Right lobe of liver (tissue), 6 donors: ENCODE measurements around the gene PRKAR2B. TPM values are rescaled to one million over a fixed set of nuclear protein-coding genes. Genes with fewer than 3 reads are reported as not detected.

Experiments
- ATAC-seq, 4 donors: fragments of 200-7000 bp; cut with Tn5 transposase; one replicate each; pipeline ENCODE4 v1.9.1; 2020; ENCODE audit warnings: mild to moderate bottlenecking in 4 of 4, moderate library complexity in 4 of 4
- DNase-seq, 3 donors: peaks; one replicate each; pipeline ENCODE4 v3.0.0-alpha.2; 2020
- H3K27ac ChIP-seq, 3 donors: fragments of 200-600 bp; one replicate each; pipeline ENCODE4 v1.8.0; 2022
- H3K27me3 ChIP-seq, 2 donors: fragments of 200-600 bp; one replicate each; pipeline ENCODE4 v1.8.0; 2022
- H3K36me3 ChIP-seq, 4 donors: fragments of 200-600 bp; sonication (generic) in 1 of 4; one replicate each; pipeline versions ENCODE4 v1.5.1 to v1.8.0; 2017 to 2022; ENCODE audit warnings: control low read depth in 1 of 4
- H3K4me1 ChIP-seq, 4 donors: fragments of 200-600 bp; sonication (generic) in 1 of 4; one replicate each; pipeline versions ENCODE4 v1.5.1 to v1.8.0; 2017 to 2022; ENCODE audit warnings: control low read depth in 1 of 4
- H3K4me3 ChIP-seq, 3 donors: fragments of 200-600 bp; one replicate each; pipeline ENCODE4 v1.8.0; 2022
- H3K9me3 ChIP-seq, 4 donors: fragments of 200-600 bp; sonication (generic) in 1 of 4; one replicate each; pipeline versions ENCODE4 v1.5.1 to v1.8.0; 2017 to 2022; ENCODE audit warnings: control low read depth in 1 of 4
- CTCF ChIP-seq, 4 donors: fragments of 200-600 bp in 3 of 4; fragments of 450-650 bp in 1 of 4; IDR thresholded peaks; one replicate each; pipeline versions ENCODE4 v1.5.1 to v1.8.0; 2016 to 2022; ENCODE audit warnings: antibody characterized with exemption in 4 of 4, mild to moderate bottlenecking in 2 of 4
- POLR2A ChIP-seq: fragments of 450-650 bp; IDR thresholded peaks from one replicate; pipeline ENCODE4 v1.6.1; 2017; ENCODE audit warnings: antibody characterized with exemption, mild to moderate bottlenecking
- WGBS: methylation state at CpG from one replicate; pipeline ENCODE4 v1.1.6; 2018; ENCODE audit warnings: low coverage, low lambda C conversion rate; ENCODE audit not compliant: insufficient coverage; ENCODE audit errors: missing lambda C conversion rate; 5-methylcytosine and 5-hydroxymethylcytosine counted together
- intact Hi-C, 2 donors: fragments of 100-400 bp; cut with DNase I; formaldehyde crosslinking; loops; one replicate each; pipeline versions ENCODE4 v1.11.2 to v1.14.1; 2022
- total RNA-seq, 6 experiments: library from RNA; depleted of rRNA in 2 of 6; stranded (reverse); fragments of >200 nt in 2 of 6; fragmentation: NEBNext Ultra II Directional in 3 of 6; extraction: Animal tissue kit (Norgen Biotek cat#: 25700) in 3 of 6; gene quantifications; one replicate each; pipeline versions ENCODE4 v1.1.0 to v1.2.4, GENCODE V29; 2016 to 2023
- donor health status: DM: no; HTN: yes; CAD: no.
- donor health status: DM: no; HTN: no; CAD: no.
- donor health status: DM: no; HTN: no; CAD: no.
- donor health status: DM: no; HTN: yes; CAD: no.
- donor health status: DM: no; HTN: yes; CAD: no.

The PRKAR2B gene
- total RNA-seq, 6 experiments from 2014 or later = 1.4 to 2.9 (median 1.8) TPM

GRCh38 chr7:107017965-107018719 lies 26.4 kb upstream of the PRKAR2B start:
- no peaks in the 10 kb centered on the region for H3K4me1 ChIP-seq
- DNase-seq = no peak
- H3K27me3 ChIP-seq = no peaks in the 10 kb centered on the region
- intact Hi-C loops = no loop called here
- 41% methylated on average over 2 of the region's 2 CpGs for WGBS
- no peak for ATAC-seq
- H3K9me3 ChIP-seq = no peaks in the 10 kb centered on the region
- H3K4me3 ChIP-seq = no peak overlapping the region
- H3K36me3 ChIP-seq = no peaks in the 10 kb centered on the region
- TF ChIP-seq CTCF (IDR thresholded peaks at IDR 0.05) (no peak), POLR2A (no peak)
- no peak overlapping the region for H3K27ac ChIP-seq

- intact Hi-C loops = no loop called here
- WGBS = 68% methylated on average over 3 of the region's 5 CpGs
- TF ChIP-seq CTCF (IDR thresholded peaks at IDR 0.05) (no peak), POLR2A (no peak)
- Histone ChIP-seq H3K4me3 (no peak overlapping the region), H3K4me1 (no peaks in the 10 kb centered on the region), H3K27me3 (no peaks in the 10 kb centered on the region), H3K9me3 (no peaks in the 10 kb centered on the region), H3K36me3 (no peaks in the 10 kb centered on the region), H3K27ac (no peak overlapping the region)
- ATAC-seq (no peak), DNase-seq (no peak)
Measured at GRCh38 chr7:107020400-107020799, 24.1 kb upstream of the PRKAR2B start.

- ATAC-seq = no peak
- TF ChIP-seq CTCF (IDR thresholded peaks at IDR 0.05) (no peak), POLR2A (no peak)
- 70% methylated on average over 3 of the region's 3 CpGs for WGBS
Measured at GRCh38 chr7:107021600-107021999, 22.9 kb upstream of the PRKAR2B start.

GRCh38 chr7:107023522-107024151 lies 20.9 kb upstream of the PRKAR2B start:
- intact Hi-C loops = no loop called here
- Histone ChIP-seq H3K27me3 (no peaks in the 10 kb centered on the region), H3K36me3 (no peaks in the 10 kb centered on the region), H3K4me3 (no peak overlapping the region), H3K4me1 (no peaks in the 10 kb centered on the region), H3K9me3 (no peaks in the 10 kb centered on the region), H3K27ac (no peak overlapping the region)
- ATAC-seq (no peak), DNase-seq (no peak)
- TF ChIP-seq POLR2A (no peak), CTCF (IDR thresholded peaks at IDR 0.05) (no peak)

More at GRCh38 chr7:107021600-107021999, 22.9 kb upstream of the PRKAR2B start:
- no peaks in the 10 kb centered on the region for H3K4me1 ChIP-seq
- intact Hi-C loops = no loop called here
- H3K36me3 ChIP-seq = no peaks in the 10 kb centered on the region
- no peaks in the 10 kb centered on the region for H3K27me3 ChIP-seq
- no peak overlapping the region for H3K4me3 ChIP-seq
- H3K9me3 ChIP-seq = no peaks in the 10 kb centered on the region
- H3K27ac ChIP-seq = no peak overlapping the region
- no peak for DNase-seq
